ENCODE measurements around the gene FAM181B.
"Not testable (repeated sequence)": the region's sequence is repeated elsewhere in the genome, so short reads cannot be mapped to it uniquely, and the experiment has no call there.

DNA sequence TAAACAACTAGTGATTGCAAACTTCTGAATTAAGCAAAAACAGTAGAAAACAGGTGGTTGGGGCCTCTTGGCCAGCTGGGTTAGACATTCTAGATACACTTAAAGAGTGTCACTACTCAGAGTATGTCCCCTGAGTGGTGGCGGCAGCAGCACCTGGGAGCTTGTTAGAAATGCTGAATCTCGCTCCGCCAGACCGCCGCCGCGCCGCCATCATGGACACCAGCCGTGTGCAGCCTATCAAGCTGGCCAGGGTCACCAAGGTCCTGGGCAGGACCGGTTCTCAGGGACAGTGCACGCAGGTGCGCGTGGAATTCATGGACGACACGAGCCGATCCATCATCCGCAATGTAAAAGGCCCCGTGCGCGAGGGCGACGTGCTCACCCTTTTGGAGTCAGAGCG, 44.3 kb downstream of the FAM181B start:
- not testable (repeated sequence) for TF ChIP-seq EZH2 (IDR thresholded peaks at IDR 0.05; ENCODE audit: low read length)
- TF ChIP-seq, protein P1, sequence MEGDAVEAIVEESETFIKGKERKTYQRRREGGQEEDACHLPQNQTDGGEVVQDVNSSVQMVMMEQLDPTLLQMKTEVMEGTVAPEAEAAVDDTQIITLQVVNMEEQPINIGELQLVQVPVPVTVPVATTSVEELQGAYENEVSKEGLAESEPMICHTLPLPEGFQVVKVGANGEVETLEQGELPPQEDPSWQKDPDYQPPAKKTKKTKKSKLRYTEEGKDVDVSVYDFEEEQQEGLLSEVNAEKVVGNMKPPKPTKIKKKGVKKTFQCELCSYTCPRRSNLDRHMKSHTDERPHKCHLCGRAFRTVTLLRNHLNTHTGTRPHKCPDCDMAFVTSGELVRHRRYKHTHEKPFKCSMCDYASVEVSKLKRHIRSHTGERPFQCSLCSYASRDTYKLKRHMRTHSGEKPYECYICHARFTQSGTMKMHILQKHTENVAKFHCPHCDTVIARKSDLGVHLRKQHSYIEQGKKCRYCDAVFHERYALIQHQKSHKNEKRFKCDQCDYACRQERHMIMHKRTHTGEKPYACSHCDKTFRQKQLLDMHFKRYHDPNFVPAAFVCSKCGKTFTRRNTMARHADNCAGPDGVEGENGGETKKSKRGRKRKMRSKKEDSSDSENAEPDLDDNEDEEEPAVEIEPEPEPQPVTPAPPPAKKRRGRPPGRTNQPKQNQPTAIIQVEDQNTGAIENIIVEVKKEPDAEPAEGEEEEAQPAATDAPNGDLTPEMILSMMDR (optimal IDR thresholded peaks at IDR 0.05 in 1 of 3, IDR thresholded peaks at IDR 0.05 in 1 of 3, conservative IDR thresholded peaks at IDR 0.05 in 1 of 3; ENCODE audit: extremely low read depth in 1 of 3, insufficient read depth in 2 of 3, low read length in 3 of 3) = not testable (repeated sequence)
